IPS-18a (cell line): Measurements from ENCODE around the gene PRPF38B.
"Not testable (repeated sequence)": the region's sequence is repeated elsewhere in the genome, so short reads cannot be mapped to it uniquely, and the experiment has no call there.

Experiments used
- H3K27ac ChIP-seq: one replicate; pipeline ENCODE4 v1.5.1; 2013; ENCODE audit warnings: low read length
- H3K27me3 ChIP-seq: one replicate; pipeline ENCODE4 v1.6.1; 2013; ENCODE audit warnings: mild to moderate bottlenecking, low read length; ENCODE audit not compliant: control insufficient read depth, insufficient read depth
- H3K36me3 ChIP-seq: one replicate; pipeline ENCODE4 v1.6.1; 2013; ENCODE audit warnings: low read depth, low read length; ENCODE audit not compliant: control insufficient read depth
- H3K4me1 ChIP-seq: one replicate; pipeline ENCODE4 v1.6.1; 2013; ENCODE audit warnings: low read depth, low read length; ENCODE audit not compliant: control insufficient read depth
- H3K4me3 ChIP-seq: one replicate; pipeline ENCODE4 v1.5.1; 2013; ENCODE audit warnings: low read length
- H3K9ac ChIP-seq: one replicate; pipeline ENCODE4 v1.6.1; 2013; ENCODE audit warnings: mild to moderate bottlenecking, low read length, moderate library complexity
- H3K9me3 ChIP-seq: one replicate; pipeline ENCODE4 v1.6.1; 2013; ENCODE audit warnings: low read depth, low read length; ENCODE audit not compliant: control insufficient read depth

Gene PRPF38B

DNA sequence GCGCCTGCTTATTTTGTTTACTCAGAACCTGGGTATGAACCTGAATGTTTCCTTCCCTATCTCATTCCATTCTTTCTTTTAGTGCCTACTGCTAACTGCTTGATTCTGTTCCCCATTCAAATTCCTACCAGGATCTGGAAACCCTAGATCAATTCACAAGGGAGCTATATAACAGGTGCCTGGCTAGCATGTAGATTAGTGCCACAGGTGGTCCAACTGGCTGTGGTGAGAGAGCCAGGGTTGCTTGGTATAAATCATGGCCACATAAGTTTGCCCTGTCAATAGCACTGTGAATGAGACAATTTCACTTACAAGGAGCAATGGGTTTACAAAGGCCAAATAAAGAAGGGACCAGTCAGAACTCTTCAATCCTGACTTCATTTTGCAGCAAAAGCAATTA lies 6.6 kb upstream of the PRPF38B start:
- Histone ChIP-seq H3K9me3 (no peaks in the 10 kb centered on the region), H3K27ac (no peak overlapping the region), H3K27me3 (no peaks in the 10 kb centered on the region), H3K4me1 (peaks cover 4% of the 10 kb centered on the region), H3K4me3 (no peak overlapping the region), H3K36me3 (no peaks in the 10 kb centered on the region), H3K9ac (no peak overlapping the region)

DNA sequence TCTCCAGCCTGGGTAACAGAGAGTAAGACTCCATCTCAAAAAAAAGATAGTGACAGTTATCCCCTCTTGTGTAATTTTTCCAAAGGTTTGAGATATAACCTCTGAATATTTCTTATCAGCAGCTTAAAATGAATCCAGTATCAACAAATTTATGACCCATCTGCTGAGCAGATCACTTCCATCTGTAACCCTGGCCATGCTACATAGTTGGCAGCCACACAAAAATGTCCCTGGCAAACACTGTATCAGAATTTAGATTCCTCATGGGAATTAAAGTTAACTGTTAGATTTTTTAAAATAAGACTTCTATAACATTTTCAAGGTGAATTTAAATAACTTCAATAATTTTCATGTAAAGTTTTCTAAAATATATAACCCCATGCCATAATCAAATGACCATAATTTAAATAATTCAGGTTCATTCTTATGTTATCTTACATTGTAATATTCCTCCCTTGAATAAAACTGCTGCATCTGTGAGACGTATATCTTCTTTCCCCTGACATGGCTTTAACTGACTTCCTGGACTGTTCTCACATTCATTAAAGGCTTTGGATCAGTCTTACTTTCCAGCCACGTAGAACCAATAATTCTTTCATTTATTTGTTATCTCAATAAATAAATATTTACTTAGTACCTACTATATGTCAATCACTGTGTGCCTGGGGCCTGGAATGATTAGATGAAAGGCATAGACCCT lies 5.3 kb upstream of the PRPF38B start:
- H3K27me3 ChIP-seq = no peaks in the 10 kb centered on the region
- H3K4me1 ChIP-seq = peaks cover 4% of the 10 kb centered on the region
- H3K9me3 ChIP-seq = no peaks in the 10 kb centered on the region
- no peak overlapping the region for H3K9ac ChIP-seq
- no peaks in the 10 kb centered on the region for H3K36me3 ChIP-seq
- no peak overlapping the region for H3K27ac ChIP-seq
- no peak overlapping the region for H3K4me3 ChIP-seq

DNA sequence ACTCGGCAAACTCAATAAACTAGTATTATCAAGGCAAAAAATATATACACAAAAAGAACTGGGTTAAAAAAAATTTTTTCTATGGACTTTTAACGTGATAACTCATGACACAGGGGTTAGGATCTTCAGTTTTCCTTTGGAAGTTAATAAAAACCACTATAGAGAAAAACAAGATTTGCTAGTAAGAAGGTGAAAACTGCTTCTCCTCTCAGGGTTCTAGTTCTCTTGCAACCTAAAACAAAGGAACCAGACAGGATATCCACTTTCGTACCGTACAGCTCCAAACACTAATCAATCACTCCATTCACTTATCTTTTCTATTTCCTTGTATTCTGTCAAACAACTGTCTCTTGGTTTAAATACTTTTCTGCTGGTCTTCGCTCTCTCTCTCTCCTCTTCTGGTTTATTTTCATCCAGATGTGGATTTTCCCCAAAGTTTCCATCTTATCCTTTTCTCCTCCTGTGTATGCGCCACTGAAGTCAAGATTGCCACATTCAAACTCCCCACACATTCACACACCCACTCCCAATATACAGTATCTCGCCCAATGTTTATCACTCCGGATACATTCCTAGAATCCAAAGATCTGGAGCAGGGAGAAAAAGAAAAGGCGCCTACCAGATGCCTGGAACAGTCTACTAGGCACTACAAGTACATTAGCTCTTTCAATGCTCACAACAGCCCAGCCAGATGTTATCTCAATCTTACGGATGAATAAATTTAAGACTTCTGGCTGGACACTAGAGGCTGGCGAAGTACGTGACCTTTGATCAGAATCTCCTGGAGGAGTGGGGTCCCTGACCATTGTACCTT lies 775 bp upstream of the PRPF38B start:
- Histone ChIP-seq H3K27ac (peak overlapping the region; percentile 96), H3K4me3 (peak overlapping the region; percentile 99), H3K4me1 (no peaks in the 10 kb centered on the region), H3K27me3 (no peaks in the 10 kb centered on the region), H3K9ac (peak overlapping the region; percentile 95), H3K9me3 (no peaks in the 10 kb centered on the region), H3K36me3 (peaks cover 19% of the 10 kb centered on the region)

DNA sequence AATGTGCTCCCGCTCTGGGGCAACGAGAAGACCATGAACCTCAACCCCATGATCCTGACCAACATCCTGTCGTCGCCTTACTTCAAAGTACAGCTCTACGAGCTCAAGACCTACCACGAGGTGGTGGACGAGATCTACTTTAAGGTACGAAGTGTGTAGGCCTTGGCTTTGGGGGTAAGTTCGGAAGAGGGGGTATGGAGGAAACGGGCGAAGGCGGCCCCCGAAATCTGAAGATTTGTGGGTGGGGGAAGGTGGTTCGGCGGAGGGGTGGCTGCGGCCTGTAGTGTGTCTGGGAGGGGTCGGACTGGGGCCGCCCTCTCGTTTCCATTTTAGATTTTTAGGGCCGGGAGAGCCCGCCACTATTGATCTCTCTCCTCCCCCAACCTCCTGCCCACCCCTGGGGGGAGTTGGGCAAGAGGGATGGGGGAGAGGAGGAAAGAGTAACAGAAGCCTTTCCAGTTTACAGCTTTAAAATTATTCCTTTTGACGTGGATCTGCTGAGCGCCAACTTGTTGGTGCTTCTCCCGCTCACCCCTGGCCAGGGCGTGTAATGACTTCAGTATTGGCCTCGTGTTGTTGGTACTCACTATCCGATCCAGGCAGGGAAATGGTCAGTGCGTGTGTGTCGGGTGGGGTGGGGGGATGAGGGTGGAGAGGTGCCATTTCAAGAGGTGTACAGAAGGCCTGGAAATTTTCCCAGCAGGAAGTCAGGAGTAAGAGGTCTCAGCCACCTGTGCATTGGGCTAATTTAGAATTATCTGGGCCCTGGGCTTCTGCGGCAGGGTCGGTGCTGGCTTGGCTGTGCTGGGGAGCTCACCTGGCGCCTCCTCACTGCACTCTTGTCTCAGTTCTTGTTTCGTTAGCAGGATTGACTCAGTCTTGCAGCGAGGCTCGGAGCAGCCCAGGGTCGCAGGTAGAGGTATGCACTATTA lies 880 bp downstream of the PRPF38B start:
- Histone ChIP-seq H3K27me3 (no peaks in the 10 kb centered on the region), H3K4me1 (no peaks in the 10 kb centered on the region), H3K27ac (peak overlapping the region; percentile 96), H3K9me3 (no peaks in the 10 kb centered on the region), H3K4me3 (peak overlapping the region; percentile 99), H3K9ac (peak overlapping the region; percentile 95), H3K36me3 (peaks cover 35% of the 10 kb centered on the region)

DNA sequence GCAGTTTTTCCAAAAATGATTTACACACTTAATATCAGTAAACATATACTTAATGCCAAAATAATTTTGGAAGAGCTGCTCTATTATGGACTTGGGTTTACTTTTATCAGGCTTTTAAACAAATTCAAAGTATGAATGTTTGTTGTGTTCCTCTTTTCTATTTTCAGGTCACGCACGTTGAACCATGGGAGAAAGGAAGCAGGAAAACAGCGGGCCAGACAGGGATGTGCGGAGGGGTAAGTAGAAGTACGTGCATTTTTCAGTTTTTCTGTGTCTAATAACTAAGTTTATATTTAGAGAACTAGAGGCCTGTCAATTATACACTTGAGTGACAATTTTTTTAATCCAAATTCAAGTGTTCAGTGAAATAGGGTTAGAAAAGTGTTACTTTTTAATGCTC lies 3.4 kb downstream of the PRPF38B start:
- no peaks in the 10 kb centered on the region for H3K9me3 ChIP-seq
- H3K4me3 ChIP-seq = peak overlapping the region; percentile 99
- H3K36me3 ChIP-seq = peaks cover 61% of the 10 kb centered on the region
- H3K27ac ChIP-seq = no peak overlapping the region
- no peaks in the 10 kb centered on the region for H3K27me3 ChIP-seq
- H3K9ac ChIP-seq = no peak overlapping the region
- H3K4me1 ChIP-seq = no peaks in the 10 kb centered on the region

DNA sequence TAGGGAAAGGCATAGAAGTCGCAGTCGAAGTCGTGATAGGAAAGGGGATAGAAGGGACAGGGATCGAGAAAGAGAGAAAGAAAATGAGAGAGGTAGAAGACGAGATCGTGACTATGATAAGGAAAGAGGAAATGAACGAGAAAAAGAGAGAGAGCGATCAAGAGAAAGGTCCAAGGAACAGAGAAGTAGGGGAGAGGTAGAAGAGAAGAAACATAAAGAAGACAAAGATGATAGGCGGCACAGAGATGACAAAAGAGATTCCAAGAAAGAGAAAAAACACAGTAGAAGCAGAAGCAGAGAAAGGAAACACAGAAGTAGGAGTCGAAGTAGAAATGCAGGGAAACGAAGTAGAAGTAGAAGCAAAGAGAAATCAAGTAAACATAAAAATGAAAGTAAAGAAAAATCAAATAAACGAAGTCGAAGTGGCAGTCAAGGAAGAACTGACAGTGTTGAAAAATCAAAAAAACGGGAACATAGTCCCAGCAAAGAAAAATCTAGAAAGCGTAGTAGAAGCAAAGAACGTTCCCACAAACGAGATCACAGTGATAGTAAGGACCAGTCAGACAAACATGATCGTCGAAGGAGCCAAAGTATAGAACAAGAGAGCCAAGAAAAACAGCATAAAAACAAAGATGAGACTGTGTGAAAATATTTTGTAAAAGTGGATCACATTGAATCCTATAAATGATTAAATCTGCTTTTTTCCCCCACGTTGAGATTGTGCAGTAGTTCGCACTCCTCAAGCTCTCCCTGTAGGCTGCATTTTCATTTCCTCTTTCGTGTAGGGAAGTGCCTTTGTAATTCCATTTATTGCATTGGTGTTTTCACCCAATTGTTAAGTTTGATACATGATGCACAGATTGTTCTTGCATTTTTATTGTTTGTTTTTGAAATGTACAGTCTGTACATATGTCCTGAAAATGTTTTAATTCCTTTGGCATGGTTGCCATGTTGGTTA lies 7.5 kb downstream of the PRPF38B start:
- Histone ChIP-seq H3K9ac (no peak overlapping the region), H3K27ac (no peak overlapping the region), H3K27me3 (no peaks in the 10 kb centered on the region), H3K36me3 (peaks cover 72% of the 10 kb centered on the region), H3K4me1 (no peaks in the 10 kb centered on the region), H3K9me3 (no peaks in the 10 kb centered on the region), H3K4me3 (no peak overlapping the region)

DNA sequence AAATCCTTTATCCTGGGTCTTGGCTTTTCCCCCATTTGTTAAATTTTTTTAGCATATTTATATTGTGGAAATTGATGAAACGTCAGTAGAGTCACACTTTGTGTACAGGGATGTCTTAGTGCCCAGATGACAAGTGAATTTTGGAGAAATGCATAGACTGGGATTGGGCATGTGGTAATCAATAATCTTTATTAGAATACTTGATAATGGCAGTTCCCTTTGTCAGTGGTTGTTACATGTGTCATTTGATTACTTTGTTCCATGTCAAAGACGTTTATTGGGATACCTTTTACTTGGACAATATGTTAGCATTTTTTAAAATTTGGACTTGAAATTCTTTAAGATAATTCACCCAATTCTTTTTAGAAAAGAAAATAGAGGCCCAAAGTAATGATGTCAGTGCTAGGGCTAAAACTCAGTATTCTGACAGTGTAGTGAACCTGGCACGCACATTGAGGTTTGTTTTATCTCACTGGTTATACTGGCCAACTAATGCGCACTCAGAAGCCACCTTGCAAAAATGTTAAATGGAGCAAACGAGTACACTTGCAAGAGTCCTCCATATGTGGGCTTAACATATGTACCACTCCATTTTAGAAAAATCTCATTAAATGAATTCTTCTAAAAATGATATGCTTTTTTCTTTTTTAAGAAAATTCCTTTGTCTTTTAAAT lies 9.2 kb downstream of the PRPF38B start:
- Histone ChIP-seq H3K4me1 (no peaks in the 10 kb centered on the region), H3K36me3 (peaks cover 57% of the 10 kb centered on the region), H3K27ac (no peak overlapping the region), H3K9ac (no peak overlapping the region), H3K9me3 (no peaks in the 10 kb centered on the region), H3K27me3 (no peaks in the 10 kb centered on the region), H3K4me3 (no peak overlapping the region)

DNA sequence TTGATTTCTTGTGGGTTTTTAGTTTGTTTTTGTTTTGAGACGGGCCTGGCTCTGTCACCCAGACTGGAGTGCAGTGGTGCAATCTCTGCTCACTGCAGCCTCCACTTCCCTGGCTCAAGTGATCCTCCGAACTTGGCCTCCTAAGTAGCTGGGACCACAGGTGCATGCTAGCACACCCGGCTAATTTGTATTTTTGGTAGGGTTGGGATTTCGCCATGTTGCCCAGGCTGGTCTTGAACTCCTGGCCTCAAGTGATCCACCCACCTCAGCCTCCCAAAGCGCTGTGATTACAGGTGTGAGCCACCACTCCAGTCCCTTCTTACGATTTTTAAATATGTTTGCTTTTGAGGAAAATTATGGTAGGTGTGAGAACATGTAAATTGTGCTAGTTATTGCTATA lies 10.0 kb downstream of the PRPF38B start:
- H3K9me3 ChIP-seq, H3K4me1 ChIP-seq, H3K4me3 ChIP-seq, H3K27me3 ChIP-seq, H3K27ac ChIP-seq, H3K9ac ChIP-seq: not testable (repeated sequence)
- H3K36me3 ChIP-seq = peaks cover 49% of the 10 kb centered on the region

DNA sequence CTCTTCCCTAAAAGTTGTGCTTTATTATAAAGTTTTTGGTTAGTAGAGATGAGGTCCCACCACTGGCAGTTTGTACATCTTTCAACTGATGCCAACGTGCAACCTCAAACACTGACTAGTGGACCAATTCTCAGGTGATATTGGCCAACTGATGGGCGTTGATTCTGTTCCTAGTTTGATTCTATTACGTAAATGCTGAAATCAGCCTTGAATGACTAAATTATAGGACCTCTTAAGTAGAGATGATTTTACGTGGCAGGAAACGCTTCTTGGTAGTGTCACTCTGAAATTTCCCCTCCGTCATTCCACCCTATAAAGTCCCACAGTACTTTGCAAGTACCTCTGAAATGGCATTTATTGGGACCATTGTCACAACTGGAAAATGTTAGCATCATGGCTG lies 11.8 kb downstream of the PRPF38B start:
- Histone ChIP-seq H3K27ac (no peak overlapping the region), H3K9ac (no peak overlapping the region), H3K9me3 (no peaks in the 10 kb centered on the region), H3K4me1 (no peaks in the 10 kb centered on the region), H3K4me3 (no peak overlapping the region), H3K36me3 (peaks cover 30% of the 10 kb centered on the region), H3K27me3 (no peaks in the 10 kb centered on the region)

DNA sequence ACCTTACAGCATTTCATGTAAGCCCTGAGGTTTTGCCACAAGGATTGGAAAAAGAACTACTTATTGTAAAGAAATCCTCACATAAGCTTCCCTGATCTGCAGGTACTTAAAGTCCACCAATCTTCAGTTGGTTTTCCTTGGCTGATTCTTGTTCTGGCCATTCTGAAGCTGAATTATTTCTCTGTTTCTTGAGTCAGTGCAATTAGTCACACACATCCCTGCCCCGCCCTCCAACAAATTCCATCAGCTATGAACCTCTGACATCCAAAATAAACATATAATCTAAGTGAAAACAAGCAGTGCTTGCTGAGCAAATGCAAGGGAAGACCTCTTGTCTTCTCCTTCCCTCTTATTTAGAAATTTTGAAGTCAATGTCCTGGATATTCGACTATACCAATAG lies 12.4 kb downstream of the PRPF38B start:
- Histone ChIP-seq H3K27ac (no peak overlapping the region), H3K4me3 (no peak overlapping the region), H3K4me1 (no peaks in the 10 kb centered on the region), H3K27me3 (no peaks in the 10 kb centered on the region), H3K9ac (no peak overlapping the region), H3K36me3 (peaks cover 25% of the 10 kb centered on the region), H3K9me3 (no peaks in the 10 kb centered on the region)
